Measurements from ENCODE around the gene NPHP4.

NPHP4 gene

DNA sequence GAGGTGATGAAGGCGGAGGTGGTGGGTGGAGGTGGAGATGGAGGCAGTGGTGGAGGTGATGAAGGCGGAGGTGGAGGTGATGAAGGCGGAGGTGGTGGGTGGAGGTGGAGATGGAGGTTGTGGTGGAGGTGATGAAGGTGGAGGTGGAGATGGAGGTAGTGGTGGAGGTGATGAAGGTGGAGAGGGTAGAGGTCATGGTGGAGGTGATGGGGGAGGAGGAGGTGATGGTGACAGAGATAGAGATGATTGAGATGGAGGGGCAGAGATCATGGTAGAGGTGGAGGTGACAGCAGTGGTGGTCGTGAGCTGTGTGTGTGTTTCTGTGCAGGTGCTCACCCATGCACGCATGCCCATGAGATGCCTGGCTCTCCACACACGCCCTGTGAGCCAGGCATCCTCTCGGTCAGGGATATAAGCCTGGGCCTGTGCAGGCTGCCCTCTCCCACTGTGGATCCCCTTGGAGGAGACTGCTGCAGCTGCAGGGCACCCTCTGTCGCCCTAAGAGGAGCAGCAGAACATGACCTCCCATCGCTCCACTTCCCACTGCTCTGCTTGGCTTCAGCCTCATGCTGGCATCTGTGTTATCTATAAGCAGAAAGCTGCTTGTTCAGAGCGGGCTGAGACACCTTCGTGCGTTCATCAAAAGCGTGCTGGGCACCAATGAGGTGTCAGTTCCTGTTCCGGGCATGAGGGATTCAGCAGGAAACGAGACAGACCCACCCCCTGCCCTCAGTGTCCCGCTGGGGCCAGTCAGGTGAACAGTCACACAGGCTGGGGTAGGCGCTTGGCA lies 20.5 kb upstream of the NPHP4 start:
- H3K36me3 Mint-ChIP-seq, result peaks cover 19% of the 10 kb centered on the region
- peak; percentile 40 for ATAC-seq
- DNase-seq (ENCODE audit: low spot score in 2 of 2), result no peak
- H3K27ac Mint-ChIP-seq, result peak overlapping the region; percentile 17
- no peaks in the 10 kb centered on the region for H3K9me3 Mint-ChIP-seq
- H3K4me3 Mint-ChIP-seq, result no peak overlapping the region
- peaks cover 41% of the 10 kb centered on the region for H3K4me1 Mint-ChIP-seq

DNA sequence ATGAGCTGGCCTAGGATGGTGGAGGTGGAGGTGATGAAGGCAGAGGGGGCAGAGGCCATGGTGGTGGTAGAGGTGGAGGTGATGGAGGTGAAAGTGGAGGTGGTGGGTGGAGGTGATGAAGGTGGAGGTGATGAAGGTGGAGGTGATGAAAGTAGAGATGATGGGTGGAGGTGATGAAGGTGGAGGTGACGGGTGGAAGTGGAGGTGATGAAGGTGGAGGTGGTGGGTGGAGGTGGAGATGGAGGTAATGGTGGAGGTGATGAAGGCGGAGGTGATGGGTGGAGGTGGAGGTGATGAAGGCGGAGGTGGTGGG lies 19.7 kb upstream of the NPHP4 start:
- H3K9me3 Mint-ChIP-seq, result no peaks in the 10 kb centered on the region
- no peak overlapping the region for H3K4me3 Mint-ChIP-seq
- DNase-seq (ENCODE audit: low spot score in 2 of 2) (no peak), ATAC-seq (no peak)
- H3K27ac Mint-ChIP-seq, result peak overlapping the region; percentile 88
- H3K36me3 Mint-ChIP-seq, result peaks cover 19% of the 10 kb centered on the region
- H3K4me1 Mint-ChIP-seq, result peaks cover 41% of the 10 kb centered on the region

DNA sequence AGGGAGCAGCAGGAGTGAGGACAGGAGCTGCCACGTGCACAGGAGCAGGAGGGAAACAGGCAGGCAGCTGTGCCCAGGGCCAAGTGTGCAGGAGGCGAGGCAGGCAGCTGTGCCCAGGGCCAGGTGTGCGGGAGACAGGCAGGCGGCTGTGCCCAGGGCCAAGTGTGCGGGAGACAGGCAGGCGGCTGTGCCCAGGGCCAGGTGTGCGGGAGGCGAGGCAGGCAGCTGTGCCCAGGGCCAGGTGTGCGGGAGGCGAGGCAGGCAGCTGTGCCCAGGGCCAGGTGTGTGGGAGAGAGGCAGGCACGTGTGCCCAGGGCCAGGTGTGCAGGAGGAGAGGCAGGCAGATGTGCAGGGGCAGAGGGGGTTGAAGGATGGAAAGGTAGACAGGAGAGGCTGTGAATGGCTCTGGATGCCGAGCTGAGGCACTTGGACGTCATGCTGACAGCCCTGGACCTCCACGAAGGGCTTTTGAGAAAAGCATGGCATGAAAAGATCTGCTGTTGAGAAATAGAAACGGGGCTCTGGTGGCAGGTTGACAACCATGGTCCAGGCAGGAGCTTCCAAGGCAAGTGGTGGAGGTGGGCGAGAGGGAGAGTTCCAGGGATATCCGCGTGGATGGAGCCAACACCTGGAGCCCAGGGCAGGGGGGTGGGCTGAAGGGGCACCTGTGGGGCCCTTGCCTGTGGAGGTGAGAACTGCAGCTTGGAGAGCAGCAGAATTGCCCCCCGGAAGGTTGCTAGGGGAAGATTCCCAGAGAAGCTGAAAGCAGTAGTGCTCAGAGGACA lies 19.1 kb upstream of the NPHP4 start:
- Mint-ChIP-seq H3K4me3 (no peak overlapping the region), H3K36me3 (peaks cover 19% of the 10 kb centered on the region), H3K4me1 (peaks cover 41% of the 10 kb centered on the region), H3K9me3 (no peaks in the 10 kb centered on the region), H3K27ac (peak overlapping the region; percentile 88)
- ATAC-seq (no peak), DNase-seq (ENCODE audit: low spot score in 2 of 2) (no peak)

DNA sequence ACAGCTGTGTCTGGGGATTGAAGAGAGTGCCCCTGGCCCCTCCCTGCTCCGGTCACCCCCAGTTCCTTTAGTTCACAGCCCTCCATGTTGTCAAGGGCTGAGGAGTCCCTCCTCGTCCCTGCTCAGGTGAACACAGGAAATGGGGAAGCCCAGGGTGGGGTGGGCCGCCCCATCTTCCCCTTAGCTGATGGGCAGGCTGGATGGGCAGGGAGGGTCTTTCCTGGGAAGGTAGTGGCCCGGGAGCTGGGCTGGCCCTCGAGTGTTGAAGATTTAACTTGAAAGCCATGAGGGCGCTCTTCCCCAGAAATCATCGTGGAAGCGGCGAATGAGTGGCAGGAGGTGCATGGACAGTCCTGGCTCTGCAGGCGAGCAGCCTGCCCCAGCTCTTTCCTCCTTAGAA lies 18.3 kb upstream of the NPHP4 start:
- no peak overlapping the region for H3K4me3 Mint-ChIP-seq
- ATAC-seq, result no peak
- peaks cover 41% of the 10 kb centered on the region for H3K4me1 Mint-ChIP-seq
- no peaks in the 10 kb centered on the region for H3K9me3 Mint-ChIP-seq
- DNase-seq (ENCODE audit: low spot score in 2 of 2), result no peak
- peak overlapping the region; percentile 88 for H3K27ac Mint-ChIP-seq
- H3K36me3 Mint-ChIP-seq, result peaks cover 19% of the 10 kb centered on the region

DNA sequence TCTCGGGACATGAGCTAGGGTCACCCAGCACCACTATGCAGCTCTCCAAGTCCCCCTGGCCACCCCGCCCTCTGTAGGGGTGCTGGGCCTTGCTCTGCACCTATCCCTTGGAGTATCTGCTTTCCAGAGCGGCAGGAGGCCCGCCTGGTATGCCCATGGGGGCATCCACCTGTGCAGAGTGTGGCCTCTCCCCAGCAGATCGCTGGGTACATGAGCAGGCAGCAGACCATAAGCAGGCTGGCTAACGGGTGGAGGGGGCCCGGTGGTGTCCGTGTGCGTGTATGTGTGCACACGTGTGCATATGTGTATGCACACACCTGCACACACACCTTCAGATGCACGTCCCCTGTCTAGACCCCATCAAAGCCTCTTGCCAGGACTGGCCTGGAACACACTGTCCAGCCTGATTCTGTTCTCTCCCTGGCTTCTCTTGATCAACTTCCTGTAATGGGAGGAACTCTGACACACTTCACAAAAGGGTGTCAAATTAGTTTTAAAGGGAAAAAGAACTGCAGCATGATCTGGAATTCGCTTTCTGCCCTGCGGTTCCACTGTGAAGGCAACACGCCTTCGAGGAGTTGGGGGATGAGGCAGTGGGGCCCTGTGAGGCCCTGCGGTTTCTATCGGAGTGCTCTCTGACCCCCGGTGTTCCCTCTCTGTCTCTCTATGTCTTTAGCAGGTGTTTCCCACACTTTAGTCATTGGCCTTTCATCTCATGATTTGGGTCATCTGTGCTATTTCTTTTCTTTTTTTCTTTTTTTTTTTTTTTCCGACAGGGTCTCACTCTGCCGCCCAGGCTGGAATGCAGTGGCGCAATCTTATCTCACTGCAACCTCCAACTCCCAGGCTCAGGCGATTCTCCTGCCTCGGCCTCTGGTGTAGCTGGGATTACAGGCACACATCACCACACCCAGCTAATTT lies 17.2 kb upstream of the NPHP4 start:
- Mint-ChIP-seq H3K4me1 (peaks cover 37% of the 10 kb centered on the region), H3K36me3 (peaks cover 22% of the 10 kb centered on the region), H3K4me3 (no peak overlapping the region), H3K27ac (peak overlapping the region; percentile 78), H3K9me3 (no peaks in the 10 kb centered on the region)
- no peak for ATAC-seq
- no peak for DNase-seq (ENCODE audit: low spot score in 2 of 2)

DNA sequence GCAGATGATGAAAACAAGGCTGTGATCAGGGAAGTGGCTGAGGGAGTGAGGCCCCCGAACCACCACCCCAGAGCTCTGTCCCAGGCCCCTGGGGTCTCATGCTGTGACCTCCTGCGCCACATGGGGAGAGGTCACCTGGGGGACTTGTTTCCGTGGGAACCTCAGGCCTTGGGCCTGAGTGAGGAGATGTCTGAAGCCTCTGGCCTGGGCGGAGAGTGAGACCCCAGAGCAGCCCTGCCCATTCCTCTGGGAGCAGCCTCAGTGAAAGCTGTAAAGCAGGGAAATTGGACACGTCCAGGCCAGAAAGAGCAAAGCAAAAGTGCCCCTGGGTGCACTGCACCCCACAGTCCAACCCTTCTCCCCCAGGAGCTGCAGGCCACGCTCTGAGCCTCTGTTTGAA lies 16.5 kb upstream of the NPHP4 start:
- DNase-seq (ENCODE audit: low spot score in 2 of 2) (no peak), ATAC-seq (no peak)
- Mint-ChIP-seq H3K9me3 (no peaks in the 10 kb centered on the region), H3K36me3 (peaks cover 25% of the 10 kb centered on the region), H3K27ac (peak overlapping the region; percentile 78), H3K4me1 (peaks cover 30% of the 10 kb centered on the region), H3K4me3 (no peak overlapping the region)

DNA sequence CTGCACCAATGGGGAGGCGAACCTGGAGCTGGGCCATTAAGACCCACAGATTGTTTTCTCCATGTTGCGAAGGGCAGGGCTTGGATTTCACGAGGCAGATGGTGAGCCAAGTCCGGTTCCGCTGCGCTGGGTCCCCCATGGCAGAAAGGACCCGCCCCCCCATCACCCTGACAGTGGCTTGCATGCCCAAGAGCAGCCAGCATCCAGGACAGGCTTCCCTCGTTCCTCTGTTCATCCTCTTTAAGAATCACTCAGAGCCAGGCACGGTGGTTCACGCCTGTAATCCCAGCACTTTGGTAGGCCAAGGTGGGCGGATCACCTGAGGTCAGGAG lies 15.8 kb upstream of the NPHP4 start:
- DNase-seq (ENCODE audit: low spot score in 2 of 2) (no peak), ATAC-seq (no peak)
- Mint-ChIP-seq H3K4me1 (peaks cover 31% of the 10 kb centered on the region), H3K9me3 (no peaks in the 10 kb centered on the region), H3K27ac (no peak overlapping the region), H3K4me3 (no peak overlapping the region), H3K36me3 (peaks cover 25% of the 10 kb centered on the region)

DNA sequence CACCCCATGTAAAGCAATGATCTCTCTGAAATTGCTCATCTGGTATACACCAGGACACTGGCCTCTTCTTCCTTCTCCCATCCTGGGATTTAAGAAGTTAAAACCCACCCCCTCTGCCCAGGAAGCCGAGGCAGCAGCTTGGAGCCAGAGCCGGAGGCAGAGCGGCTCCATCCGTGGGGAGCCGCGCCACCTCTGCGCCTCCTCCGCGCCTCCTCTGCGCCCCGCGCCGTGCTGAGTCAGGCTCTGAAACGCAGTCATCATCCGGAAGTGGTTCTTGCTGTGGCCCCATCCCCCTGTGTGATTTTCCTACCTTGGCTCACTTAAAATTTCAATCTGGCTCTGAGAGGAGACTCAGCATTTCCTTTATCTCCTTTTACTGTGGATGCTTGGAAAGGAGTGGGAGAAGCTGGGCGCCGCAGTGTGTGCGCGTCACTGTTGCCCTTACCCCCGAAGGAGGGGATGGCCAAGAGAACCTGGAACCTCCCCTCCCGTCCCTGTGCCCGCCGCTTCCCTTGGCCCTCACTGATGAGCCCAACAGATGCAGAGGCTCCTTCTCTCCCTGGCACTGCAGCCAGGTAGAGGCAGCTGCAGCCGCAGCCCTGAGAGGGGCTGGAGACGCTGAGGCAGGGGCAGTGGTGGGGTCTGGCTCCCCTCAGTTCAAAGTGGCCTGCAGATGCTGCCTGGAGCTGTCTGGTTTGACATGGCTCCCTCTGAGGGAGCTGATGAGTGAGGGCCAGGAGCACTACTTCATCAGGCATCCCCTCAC lies 15.3 kb upstream of the NPHP4 start:
- no peak overlapping the region for H3K4me3 Mint-ChIP-seq
- H3K27ac Mint-ChIP-seq, result peak overlapping the region; percentile 23
- H3K4me1 Mint-ChIP-seq, result peaks cover 31% of the 10 kb centered on the region
- DNase-seq (ENCODE audit: low spot score in 2 of 2) (no peak), ATAC-seq (no peak)
- no peaks in the 10 kb centered on the region for H3K9me3 Mint-ChIP-seq
- H3K36me3 Mint-ChIP-seq, result peaks cover 20% of the 10 kb centered on the region

DNA sequence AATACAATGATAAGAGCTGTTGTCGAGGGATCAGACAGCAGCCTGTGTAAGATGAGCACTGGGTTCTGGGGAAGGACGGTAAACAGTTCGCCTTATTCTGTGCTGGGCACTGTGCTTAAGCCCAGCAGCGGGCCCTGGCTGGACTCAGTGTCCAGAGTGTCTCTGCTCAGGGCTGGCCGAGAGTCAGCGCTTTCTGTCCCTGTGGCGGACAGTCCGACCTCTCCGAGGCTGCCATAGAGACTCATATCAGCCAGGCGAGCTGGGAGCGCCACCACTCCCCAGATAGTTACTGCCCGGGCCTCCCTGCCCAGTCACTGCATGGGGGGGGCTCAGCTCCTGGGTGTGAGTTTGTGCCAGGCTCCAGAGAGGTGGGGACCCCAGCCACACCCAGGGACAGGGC lies 14.7 kb upstream of the NPHP4 start:
- ATAC-seq (no peak), DNase-seq (ENCODE audit: low spot score in 2 of 2) (no peak)
- H3K27ac Mint-ChIP-seq, result peak overlapping the region; percentile 23

DNA sequence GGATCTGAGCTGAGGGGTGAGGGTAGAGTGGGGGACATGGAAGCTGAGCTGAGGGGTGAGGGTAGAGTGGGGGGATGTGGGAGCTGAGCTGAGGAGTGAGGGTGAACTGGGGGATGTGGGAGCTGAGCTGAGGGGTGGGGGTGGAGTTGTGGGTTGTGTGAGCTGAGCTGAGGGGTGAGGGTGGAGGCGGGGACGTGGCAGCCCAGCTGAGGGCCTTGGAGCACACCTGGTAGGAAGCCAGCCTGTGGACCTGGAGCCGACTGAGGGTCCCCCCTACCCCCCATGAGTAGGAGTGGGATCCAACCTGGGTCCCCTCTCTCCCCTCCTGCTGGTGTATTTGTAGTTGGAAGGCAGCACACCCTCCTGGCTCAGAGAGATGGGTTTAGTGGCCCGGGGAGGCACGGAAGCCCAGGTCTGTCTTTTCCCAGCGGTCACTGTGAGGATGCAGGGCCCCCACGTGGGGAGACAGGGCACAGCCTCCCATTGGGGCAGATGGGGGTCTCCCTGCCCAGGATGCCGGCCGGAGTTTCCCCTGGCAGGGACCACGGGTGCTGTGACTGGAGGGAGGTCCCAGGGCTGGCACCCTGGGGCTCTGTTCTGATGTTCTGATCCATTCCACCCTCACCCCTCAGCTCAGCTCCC lies 13.2 kb upstream of the NPHP4 start:
- peaks cover 16% of the 10 kb centered on the region for H3K36me3 Mint-ChIP-seq
- ATAC-seq (no peak), DNase-seq (ENCODE audit: low spot score in 2 of 2) (no peak)
- no peak overlapping the region for H3K4me3 Mint-ChIP-seq
- peaks cover 34% of the 10 kb centered on the region for H3K4me1 Mint-ChIP-seq
- no peaks in the 10 kb centered on the region for H3K9me3 Mint-ChIP-seq
- H3K27ac Mint-ChIP-seq, result no peak overlapping the region

More for the DNA sequence above, 14.7 kb upstream of the NPHP4 start:
- no peaks in the 10 kb centered on the region for H3K9me3 Mint-ChIP-seq
- peaks cover 16% of the 10 kb centered on the region for H3K36me3 Mint-ChIP-seq
- H3K4me3 Mint-ChIP-seq, result no peak overlapping the region
- H3K4me1 Mint-ChIP-seq, result peaks cover 32% of the 10 kb centered on the region

DNA sequence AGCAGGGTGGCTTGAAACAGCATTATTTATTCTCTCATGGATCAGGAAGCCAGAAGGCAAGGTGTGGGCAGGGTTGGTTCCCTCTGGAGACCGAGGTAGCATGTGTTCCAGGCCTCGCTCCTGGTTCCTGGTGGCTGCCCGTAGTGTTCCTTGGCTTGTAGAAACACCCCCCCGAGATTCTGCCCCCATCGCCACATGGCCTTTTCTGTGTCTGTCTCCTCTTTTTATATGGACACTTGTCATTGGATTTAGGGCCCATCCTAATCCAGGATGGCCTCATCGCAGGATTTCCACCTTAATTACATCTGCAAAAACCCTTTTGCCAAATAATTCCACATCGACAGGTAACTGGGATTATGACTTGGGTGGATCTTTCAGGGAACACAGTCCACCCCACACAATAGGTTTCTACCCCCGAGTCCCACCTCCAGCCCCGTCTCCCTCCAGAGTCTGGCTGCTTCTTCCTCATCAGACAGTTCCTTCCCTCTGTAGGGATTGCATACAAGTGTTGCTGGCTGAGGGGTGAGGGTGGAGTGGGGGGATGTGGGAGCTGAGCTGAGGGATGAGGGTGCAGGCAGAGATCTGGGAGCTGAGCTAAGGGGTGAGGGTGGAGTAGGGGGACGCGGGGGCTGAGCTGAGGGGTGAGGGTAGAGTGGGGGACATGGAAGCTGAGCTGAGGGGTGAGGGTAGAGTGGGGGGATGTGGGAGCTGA lies 12.3 kb upstream of the NPHP4 start:
- ATAC-seq (no peak), DNase-seq (ENCODE audit: low spot score in 2 of 2) (no peak)
- peaks cover 16% of the 10 kb centered on the region for H3K36me3 Mint-ChIP-seq
- H3K27ac Mint-ChIP-seq, result no peak overlapping the region
- peaks cover 40% of the 10 kb centered on the region for H3K4me1 Mint-ChIP-seq
- no peak overlapping the region for H3K4me3 Mint-ChIP-seq
- no peaks in the 10 kb centered on the region for H3K9me3 Mint-ChIP-seq

DNA sequence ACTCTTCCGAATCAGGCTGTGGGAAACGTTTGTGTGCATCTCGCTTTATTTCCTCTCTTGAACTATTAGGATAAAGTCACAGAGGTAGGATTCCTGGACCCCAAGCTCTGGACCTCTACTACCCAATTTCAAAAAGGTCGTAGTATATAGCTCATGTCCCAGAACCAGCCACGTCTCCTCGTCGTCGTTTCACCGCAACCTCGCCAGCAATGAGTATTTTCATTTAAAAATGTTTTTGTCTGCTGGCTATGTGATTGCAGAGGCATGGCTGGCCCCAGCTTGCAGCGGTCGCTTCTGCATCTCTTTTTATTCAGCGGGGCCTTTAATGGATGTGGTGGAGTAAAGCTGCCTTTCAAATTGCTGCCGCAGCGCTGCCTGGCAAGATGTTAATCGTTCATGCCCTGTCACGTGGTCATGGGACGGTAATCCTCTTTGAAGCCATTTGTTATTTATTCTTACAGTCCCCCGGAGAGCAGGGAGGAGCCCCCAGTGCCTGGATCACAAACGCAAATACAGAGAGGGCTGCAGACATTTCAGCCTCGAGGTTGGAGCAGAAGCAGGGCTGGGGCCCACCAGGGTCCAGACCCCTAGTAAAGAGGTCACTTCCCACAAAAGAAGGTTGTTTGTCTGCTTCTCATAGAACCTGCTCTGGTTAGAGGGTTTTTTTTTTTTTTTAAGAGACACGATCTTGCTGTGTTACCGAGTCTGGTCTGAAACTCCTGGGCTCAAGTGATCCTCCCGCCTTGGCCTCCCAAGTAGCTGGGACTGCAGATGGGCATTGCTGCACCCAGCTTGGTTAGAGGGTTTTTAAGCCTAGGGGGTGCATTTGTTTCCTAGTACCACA lies 11.6 kb upstream of the NPHP4 start:
- Mint-ChIP-seq H3K4me1 (peaks cover 38% of the 10 kb centered on the region), H3K36me3 (peaks cover 16% of the 10 kb centered on the region), H3K4me3 (no peak overlapping the region), H3K27ac (peak overlapping the region; percentile 67), H3K9me3 (no peaks in the 10 kb centered on the region)
- ATAC-seq (no peak), DNase-seq (ENCODE audit: low spot score in 2 of 2) (no peak)

DNA sequence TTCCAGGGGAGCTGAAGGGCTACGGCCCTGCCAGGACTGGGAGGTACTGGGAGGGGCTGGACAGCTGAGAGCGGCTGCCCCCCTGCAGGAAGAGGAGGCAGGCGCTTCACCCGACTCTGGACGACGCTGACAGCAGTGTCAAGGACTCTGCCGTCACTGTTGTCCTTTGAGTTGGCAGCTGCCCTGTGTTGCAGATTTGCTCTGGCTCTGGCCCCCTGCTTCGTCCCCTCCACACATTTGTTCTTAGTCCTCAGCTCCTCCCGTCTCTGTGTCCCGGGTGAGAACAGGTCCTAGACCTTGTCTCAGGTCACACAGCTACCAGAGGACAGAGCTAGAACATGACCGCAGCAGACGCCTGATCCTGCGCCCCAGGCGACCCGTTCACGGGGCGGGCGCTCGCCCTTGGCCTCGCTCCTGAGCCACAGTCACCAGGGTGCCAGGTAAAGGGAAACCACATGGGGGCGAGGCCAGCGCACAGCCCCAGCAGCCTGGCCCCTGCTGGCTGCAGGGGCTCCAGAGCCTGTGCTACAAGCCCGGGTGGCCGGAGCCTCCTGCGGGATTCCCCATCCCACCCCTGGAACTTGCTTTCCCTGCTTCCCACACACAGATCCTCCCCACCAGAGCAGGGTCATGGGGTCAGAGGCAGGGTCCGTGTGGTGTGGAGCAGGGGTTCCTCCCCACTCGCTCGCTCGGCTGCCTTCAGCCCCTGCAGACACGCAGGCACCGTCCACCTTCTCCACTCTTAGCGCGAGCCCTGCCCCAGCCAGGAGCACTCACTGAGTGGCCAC lies 10.7 kb upstream of the NPHP4 start:
- H3K4me3 Mint-ChIP-seq, result no peak overlapping the region
- no peaks in the 10 kb centered on the region for H3K9me3 Mint-ChIP-seq

More for the DNA sequence above, 10.7 kb upstream of the NPHP4 start:
- Mint-ChIP-seq H3K27ac (peak overlapping the region; percentile 67), H3K4me1 (peaks cover 45% of the 10 kb centered on the region), H3K36me3 (peaks cover 17% of the 10 kb centered on the region)
- ATAC-seq (no peak), DNase-seq (ENCODE audit: low spot score in 2 of 2) (no peak)

Data from stimulated activated effector memory CD8-positive, alpha-beta T cell treated with anti-CD3 and anti-CD28 coated beads, Interleukin-12 subunit alpha, Interleukin-12 subunit beta, amount 100 ng/mL, for 72 hours (primary cell).